Activated naive CD8-positive, alpha-beta T cell (primary cell): ENCODE results near the gene SHROOM3.

ENCODE experiments used
- H3K27ac Mint-ChIP-seq: one replicate; pipeline ENCODE4 v1.8.0; 2021; ENCODE audit warnings: mixed read lengths
- H3K27me3 Mint-ChIP-seq: one replicate; pipeline ENCODE4 v1.8.0; 2021; ENCODE audit warnings: mixed read lengths
- H3K36me3 Mint-ChIP-seq: one replicate; pipeline ENCODE4 v1.8.0; 2021; ENCODE audit warnings: mixed read lengths
- H3K4me1 Mint-ChIP-seq: one replicate; pipeline ENCODE4 v1.8.0; 2021; ENCODE audit warnings: low read depth, mixed read lengths
- H3K4me3 Mint-ChIP-seq: one replicate; pipeline ENCODE4 v1.8.0; 2021; ENCODE audit warnings: mild to moderate bottlenecking, mixed read lengths
- H3K9me3 Mint-ChIP-seq: one replicate; pipeline ENCODE4 v1.8.0; 2021; ENCODE audit warnings: low read depth, mixed read lengths

The SHROOM3 gene

DNA sequence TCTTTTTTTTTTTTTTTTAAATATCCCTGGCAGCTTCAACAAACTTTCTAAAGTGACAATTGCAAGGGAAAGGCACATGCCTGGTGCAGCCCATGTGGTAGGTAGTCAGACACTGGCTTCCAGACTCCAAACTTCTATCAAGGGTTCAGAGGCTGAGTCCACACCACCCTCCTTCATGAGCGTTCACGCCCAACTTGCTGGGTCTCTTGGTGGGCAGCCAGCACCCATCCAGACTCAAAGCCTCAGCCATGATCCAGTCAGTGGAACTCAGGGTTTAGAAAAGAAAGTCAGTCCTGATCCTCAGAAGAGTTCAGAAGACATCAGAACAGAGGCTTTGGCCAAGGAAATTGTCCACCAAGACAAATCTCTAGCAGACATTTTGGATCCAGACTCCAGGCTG lies 321.4 kb downstream of the SHROOM3 start:
- H3K9me3 Mint-ChIP-seq, result peaks cover 7% of the 10 kb centered on the region
- H3K4me3 Mint-ChIP-seq, result no peak overlapping the region
- H3K27me3 Mint-ChIP-seq, result peaks cover 5% of the 10 kb centered on the region
- H3K36me3 Mint-ChIP-seq, result no peaks in the 10 kb centered on the region
- peaks cover 2% of the 10 kb centered on the region for H3K4me1 Mint-ChIP-seq
- no peak overlapping the region for H3K27ac Mint-ChIP-seq

DNA sequence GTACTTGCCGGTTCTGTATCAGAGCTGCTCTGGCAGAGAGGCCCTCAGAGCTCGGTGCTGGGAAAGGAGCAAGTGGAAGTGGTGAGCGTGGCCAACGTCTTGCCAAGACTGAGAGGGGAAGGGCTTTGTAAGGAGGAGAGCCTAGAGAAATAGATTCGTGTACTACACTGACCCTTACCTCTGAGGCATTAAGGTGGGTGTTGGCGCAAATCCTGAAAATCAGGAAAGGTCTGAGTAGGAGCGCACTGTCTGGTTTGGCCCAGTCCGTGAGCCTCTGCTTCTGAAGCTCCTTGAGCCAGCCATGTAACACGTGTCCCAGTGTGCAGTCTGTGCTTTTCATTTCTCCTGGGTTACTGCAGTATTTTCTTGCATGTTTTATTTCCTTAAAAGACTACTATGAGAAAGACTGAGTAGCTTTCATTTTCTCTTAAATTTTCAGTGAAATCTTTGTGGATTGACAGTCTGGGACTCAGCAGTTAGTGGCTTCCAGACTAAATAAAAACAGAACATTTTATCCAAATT lies 322.4 kb downstream of the SHROOM3 start:
- Mint-ChIP-seq H3K4me1 (peaks cover 2% of the 10 kb centered on the region), H3K36me3 (no peaks in the 10 kb centered on the region), H3K4me3 (no peak overlapping the region), H3K9me3 (no peaks in the 10 kb centered on the region), H3K27ac (no peak overlapping the region), H3K27me3 (peaks cover 3% of the 10 kb centered on the region)

DNA sequence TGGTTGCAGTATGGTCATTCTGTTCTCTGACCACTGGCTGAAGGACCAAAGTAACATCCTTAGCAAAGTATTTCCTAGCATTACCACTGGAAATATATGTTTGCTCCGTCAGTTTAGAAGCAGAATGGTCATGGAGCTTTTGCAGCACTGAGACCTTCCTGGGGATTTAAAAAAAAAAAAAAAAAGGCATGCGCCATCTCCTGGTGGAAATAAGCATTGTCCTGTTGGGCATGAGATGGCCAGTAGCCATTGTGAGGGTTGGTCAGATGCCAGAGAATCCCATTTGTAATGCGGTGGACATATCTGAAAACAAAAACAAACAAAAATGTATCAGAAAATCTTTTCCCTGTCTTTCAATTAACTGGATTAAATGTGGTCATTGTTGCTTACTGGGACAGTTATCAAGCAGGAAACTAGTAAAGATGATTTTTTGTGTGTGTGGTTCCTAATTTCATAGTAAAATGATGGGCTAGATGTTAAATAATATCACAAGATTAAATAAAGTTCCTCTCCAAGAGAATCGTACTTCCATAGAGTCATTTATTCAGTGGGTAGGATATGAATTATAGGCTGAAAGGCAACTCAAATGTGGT lies 323.4 kb downstream of the SHROOM3 start:
- Mint-ChIP-seq H3K36me3 (no peaks in the 10 kb centered on the region), H3K4me3 (no peak overlapping the region), H3K4me1 (no peaks in the 10 kb centered on the region), H3K27me3 (no peaks in the 10 kb centered on the region), H3K27ac (no peak overlapping the region), H3K9me3 (no peaks in the 10 kb centered on the region)

DNA sequence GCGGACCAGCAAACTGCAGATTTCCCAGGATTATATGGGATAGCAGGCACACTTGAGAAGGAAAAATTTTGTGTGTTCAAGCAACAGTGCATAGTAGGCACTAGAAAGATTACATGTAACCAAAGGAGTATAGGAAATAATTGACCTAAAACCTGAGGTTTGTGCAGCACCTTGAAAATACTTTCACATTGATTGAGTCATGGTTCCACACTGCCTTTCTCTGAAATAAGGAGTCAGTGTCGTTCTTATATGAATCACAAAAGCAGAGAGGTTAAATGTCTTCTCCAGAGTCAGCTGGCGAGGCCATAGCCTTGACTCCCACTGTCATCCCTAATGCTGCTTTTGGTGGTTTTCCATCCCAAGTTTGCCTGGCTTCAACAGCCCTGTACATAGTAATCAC lies 324.0 kb downstream of the SHROOM3 start:
- Mint-ChIP-seq H3K36me3 (no peaks in the 10 kb centered on the region), H3K9me3 (no peaks in the 10 kb centered on the region), H3K27ac (no peak overlapping the region), H3K4me3 (no peak overlapping the region), H3K4me1 (no peaks in the 10 kb centered on the region), H3K27me3 (no peaks in the 10 kb centered on the region)

DNA sequence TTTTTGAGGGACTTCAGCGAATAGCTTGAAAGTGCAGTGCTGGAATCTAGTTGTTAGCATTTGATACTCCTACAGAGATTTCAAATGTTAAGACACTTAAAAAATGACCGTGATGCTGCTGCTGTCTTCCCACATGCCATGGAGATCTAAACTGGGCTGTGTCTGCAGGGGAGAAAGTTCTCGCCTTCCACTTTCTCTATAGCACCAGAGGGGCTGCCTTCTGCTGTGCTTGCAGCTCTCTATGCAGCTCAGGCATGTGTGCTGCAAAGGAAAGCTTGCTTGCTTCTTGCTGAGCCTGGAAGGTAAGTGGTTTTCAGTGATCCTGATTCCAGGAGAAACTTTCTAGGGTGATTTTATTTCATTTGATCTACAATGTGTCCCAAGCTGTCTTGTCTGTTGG lies 325.2 kb downstream of the SHROOM3 start:
- H3K27me3 Mint-ChIP-seq, result no peaks in the 10 kb centered on the region
- no peaks in the 10 kb centered on the region for H3K36me3 Mint-ChIP-seq
- no peak overlapping the region for H3K4me3 Mint-ChIP-seq
- no peaks in the 10 kb centered on the region for H3K4me1 Mint-ChIP-seq
- H3K9me3 Mint-ChIP-seq, result no peaks in the 10 kb centered on the region
- H3K27ac Mint-ChIP-seq, result no peak overlapping the region

DNA sequence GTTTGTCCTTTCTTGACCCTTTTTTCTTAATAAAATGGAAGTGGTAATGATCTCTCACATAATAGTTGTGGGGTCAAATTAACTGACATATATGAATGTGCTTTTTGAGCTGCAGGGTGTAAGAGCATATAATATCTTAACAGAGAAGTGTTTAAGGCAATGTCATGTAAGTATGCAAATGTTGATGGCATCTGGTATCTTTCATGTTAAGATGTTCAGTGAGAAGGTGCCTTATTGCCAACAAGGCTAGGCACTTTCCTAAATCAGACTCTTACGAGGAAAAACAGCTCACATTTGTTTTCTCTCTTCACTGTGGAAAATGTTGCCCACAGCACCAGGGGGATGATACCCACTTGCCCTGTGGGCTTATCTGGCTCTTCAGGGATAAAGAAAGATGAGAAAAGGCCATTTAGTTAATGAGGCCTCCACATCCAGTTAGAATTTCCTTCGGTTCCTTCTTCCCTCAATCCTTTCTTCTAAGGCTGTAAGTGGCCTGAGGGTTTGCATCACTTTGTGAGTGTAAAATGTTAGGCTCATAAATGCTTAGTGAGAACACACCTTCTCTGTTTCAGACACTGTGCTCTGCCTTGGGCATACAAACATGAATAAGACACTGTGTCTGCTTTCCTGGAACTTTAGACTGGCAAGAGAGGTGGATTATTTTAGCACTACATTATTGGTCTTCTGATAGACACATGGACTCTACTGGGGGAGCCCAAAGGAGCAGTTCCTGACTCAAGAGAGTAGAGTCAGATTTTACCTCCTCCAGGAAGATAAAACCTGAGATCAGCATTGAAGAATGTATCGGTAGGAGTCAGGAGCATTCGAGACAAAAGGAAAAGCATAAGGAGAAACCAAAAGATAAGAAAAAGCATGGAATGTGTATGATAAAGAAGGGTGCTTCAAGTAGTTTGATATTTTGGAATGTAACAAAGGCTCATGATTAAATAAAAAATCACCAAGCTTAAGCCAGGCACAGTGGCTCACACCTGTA lies 327.4 kb downstream of the SHROOM3 start:
- Mint-ChIP-seq H3K9me3 (no peaks in the 10 kb centered on the region), H3K27ac (no peak overlapping the region), H3K4me3 (no peak overlapping the region), H3K27me3 (peaks cover 2% of the 10 kb centered on the region), H3K36me3 (no peaks in the 10 kb centered on the region), H3K4me1 (no peaks in the 10 kb centered on the region)

DNA sequence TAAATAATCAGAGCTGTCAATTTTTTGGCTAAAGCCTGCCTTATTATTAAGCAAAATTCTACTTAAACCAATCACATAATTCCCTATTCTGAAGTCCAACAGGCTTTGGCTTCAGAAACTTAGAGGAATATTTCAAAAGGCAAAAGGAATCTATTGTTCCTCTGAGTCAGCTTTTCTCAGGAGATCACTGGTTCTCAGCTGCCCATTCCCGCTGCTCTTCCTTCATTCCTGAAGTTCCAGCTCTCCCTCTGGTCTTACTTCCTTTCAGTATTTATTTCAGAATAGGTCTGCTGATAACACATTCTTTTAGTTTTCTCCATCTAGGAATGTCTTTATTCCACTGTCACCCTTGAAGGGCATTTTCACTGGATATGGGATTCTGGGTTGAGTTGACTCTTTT lies 329.2 kb downstream of the SHROOM3 start:
- Mint-ChIP-seq H3K9me3 (no peaks in the 10 kb centered on the region), H3K27ac (no peak overlapping the region), H3K27me3 (peaks cover 2% of the 10 kb centered on the region), H3K4me3 (no peak overlapping the region), H3K36me3 (no peaks in the 10 kb centered on the region), H3K4me1 (no peaks in the 10 kb centered on the region)

DNA sequence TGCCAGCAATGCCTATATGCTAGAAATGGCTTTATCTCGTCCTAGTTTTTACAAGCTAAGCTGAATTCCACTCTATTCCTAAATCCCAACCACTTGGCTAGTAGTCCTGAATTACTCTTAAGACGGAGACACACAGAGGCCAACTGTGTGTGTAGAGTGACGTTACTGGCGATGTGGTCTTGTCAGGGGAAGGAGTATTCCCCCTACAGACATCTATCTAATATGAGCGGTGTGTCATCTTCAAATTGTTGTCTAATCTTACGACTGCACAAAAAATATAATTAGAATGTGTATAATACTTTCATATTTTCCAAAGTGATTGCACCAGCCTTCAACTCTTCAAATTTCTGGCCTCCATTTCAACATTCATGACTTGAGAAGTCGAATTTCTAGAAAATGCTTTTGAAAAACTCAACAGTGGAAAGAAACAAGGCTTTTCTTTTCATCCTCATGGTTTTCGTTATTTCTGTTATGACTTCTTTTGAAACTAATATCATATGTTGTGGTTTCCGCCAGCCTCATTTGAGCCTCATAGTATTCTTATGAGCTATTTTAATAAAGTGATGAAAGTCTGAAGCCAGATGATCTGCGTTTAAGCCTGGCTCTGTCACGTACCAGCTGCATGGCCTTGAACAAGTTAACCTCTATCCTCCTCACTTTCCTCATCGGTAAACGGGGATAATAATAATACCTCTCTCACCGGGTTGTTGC lies 330.6 kb downstream of the SHROOM3 start:
- Mint-ChIP-seq H3K4me3 (no peak overlapping the region), H3K27me3 (peaks cover 2% of the 10 kb centered on the region), H3K4me1 (no peaks in the 10 kb centered on the region), H3K9me3 (no peaks in the 10 kb centered on the region), H3K36me3 (no peaks in the 10 kb centered on the region), H3K27ac (no peak overlapping the region)

DNA sequence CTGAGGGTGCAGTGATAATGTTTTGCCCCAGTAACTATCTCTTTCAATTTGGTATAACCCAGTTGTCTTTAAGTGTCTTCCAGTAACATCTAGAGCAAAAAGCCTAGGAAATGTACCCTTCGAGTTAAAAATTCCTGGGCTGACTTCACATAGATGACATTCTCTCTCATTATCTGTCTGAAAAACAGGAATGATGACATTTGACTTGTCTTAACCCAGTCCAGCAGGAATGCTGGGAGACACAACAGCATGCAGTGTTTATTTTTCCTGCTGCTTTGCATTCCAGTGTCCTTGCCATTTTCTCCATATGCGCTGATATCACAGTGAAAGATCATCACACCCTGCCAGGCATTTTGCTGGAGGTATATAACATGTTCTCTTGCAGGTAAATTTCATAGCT lies 333.0 kb downstream of the SHROOM3 start:
- no peaks in the 10 kb centered on the region for H3K9me3 Mint-ChIP-seq
- no peak overlapping the region for H3K4me3 Mint-ChIP-seq
- H3K27me3 Mint-ChIP-seq, result peaks cover 2% of the 10 kb centered on the region
- no peaks in the 10 kb centered on the region for H3K4me1 Mint-ChIP-seq
- H3K36me3 Mint-ChIP-seq, result no peaks in the 10 kb centered on the region
- H3K27ac Mint-ChIP-seq, result no peak overlapping the region

DNA sequence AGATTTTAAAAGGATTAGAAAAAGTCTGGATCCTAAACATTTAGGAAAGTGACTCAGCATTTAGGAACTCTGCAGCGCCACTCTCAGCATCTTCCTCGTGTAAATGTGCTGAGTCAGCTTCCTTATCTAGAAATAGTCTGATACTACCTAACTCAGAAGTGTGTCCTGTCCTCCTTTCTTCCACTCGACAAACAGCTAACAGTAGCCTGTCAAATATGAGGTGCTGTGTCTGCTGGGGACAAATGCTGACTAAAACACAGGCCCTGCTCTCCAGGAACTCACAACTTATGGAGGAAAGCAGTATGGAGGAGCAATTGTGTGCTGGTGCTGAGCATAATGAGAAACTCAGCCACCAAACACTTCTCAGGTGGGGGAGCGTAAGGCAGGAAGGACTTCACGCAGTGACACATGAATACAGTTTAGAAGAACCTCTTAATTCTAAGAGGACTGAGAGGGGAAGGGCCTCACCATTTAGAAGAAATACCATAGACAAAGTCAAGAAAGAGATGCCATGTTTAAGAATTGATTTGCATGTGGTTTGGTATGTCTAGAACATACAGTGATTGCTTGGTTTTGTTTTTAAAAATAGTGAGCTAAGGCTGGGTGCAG lies 337.6 kb downstream of the SHROOM3 start:
- no peaks in the 10 kb centered on the region for H3K4me1 Mint-ChIP-seq
- no peaks in the 10 kb centered on the region for H3K27me3 Mint-ChIP-seq
- no peak overlapping the region for H3K27ac Mint-ChIP-seq
- H3K9me3 Mint-ChIP-seq, result no peaks in the 10 kb centered on the region
- no peak overlapping the region for H3K4me3 Mint-ChIP-seq
- H3K36me3 Mint-ChIP-seq, result no peaks in the 10 kb centered on the region

DNA sequence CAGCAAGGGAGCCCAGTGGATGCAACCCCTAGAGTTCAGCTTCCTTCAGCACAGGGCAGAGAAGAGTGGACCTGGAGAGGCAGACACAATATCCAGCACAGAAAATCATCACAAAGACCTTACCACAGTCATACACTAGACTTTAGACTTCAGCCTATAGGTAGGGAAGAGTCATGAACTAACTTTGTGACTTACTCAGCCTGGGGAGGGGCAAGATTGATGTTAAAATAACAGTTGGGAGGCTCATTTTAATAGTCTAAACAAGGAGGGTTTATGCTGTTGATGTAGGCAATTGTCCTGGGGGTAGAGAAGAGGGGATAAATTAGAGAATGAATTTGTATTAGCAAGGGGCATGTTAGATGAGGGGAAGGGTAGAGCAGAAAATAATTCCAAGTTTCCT lies 338.7 kb downstream of the SHROOM3 start:
- Mint-ChIP-seq H3K4me1 (no peaks in the 10 kb centered on the region), H3K9me3 (no peaks in the 10 kb centered on the region), H3K27me3 (no peaks in the 10 kb centered on the region), H3K27ac (no peak overlapping the region), H3K4me3 (no peak overlapping the region), H3K36me3 (no peaks in the 10 kb centered on the region)

DNA sequence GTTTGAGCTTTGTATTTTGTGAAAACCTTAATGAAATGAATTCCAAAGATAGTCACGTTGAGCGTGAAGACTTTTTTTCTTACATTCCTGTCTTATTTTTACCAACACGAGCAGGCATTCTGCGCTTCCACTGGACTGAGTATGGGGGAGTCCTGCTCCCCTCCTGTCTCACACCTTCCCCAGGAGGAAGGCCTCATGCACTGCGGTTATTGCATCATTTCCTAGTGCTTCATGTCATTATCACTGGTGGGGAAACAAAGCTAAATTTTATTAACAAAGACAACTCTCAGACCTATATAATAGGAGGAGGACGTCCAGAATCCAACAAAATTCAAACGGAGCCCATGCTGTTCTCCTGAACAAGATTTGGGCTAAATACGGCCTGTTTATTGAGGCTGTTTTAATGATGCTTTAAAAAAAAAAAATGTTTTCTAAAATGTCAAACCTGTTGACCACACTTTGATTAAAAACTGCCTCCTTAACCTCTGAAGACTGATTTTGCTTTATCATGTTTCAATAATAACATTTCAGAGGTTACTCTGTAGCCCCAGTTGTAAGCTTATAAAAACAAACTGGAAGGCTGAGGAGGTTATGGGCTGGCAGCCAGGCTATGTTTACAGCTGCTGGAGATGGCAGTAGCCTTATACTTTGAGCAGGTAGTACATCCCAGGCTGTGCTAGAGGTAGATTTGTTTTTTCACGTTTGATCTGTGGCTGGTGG lies 344.9 kb downstream of the SHROOM3 start:
- H3K27ac Mint-ChIP-seq, result no peak overlapping the region
- H3K27me3 Mint-ChIP-seq, result peaks cover 2% of the 10 kb centered on the region
- peaks cover 3% of the 10 kb centered on the region for H3K36me3 Mint-ChIP-seq
- H3K9me3 Mint-ChIP-seq, result no peaks in the 10 kb centered on the region
- H3K4me1 Mint-ChIP-seq, result no peaks in the 10 kb centered on the region
- H3K4me3 Mint-ChIP-seq, result no peak overlapping the region

DNA sequence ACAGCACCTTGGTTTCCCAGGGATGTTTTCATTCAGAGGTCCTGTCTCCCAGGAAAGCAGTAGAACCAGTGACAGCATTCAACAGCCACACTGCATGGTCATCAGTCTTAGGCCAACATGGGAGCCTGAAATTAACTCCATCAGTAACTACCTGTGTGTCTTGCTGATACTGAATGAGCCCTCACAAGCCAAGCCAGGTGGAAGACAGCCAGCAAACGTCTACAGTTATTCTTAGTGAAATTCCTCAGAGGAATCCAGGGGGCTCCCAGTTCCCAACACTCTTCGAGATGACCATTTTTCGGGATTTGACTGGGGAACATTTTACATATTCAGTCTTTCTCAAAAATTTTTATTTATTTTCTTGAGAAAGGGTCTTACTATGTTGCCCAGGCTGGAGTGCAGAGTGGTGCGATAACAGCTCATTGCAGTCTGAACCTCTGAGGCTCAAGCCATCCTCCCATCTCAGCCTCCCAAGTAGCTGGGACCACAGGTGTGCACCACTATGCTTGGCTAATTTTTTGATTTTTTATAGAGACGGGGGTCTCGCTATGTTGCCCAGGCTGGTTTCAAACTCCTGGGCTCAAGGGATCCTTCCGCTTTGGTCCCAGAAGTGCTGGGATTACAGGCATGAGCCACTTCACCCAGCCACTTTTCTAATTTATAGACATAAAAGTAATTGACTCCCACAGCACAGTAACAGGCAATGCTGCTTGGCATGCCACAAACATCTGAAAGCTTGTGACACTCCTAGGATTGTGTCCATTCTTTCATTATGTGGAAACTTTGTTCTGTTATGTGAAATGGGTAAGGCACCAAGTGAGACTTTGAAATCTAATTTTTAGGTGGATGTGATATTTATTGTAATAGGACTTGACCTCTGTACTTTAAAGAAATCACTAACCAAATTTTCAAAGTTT lies 346.0 kb downstream of the SHROOM3 start:
- Mint-ChIP-seq H3K9me3 (no peaks in the 10 kb centered on the region), H3K27me3 (peaks cover 2% of the 10 kb centered on the region), H3K27ac (no peak overlapping the region), H3K36me3 (peaks cover 3% of the 10 kb centered on the region), H3K4me1 (no peaks in the 10 kb centered on the region), H3K4me3 (no peak overlapping the region)
